Neural cell (in vitro differentiated cells): ENCODE data around the gene P2RY6. TPM values are rescaled to one million over a fixed set of nuclear protein-coding genes. Genes with fewer than 3 reads are reported as not detected.

ENCODE experiments used
- H2AFZ ChIP-seq: fragments of 200-600, 300-800 bp; sonication (generic), shearing (Covaris generic); 2 replicates; pipeline ENCODE4 v1.6.0; 2014; ENCODE audit warnings: low read depth, mild to moderate bottlenecking, antibody characterized with exemption, low read length, moderate library complexity
- H3F3A ChIP-seq: fragments of 200-600 bp; shearing (Covaris generic); 2 replicates; pipeline ENCODE4 v1.6.1; 2016; ENCODE audit warnings: mild to moderate bottlenecking, moderate library complexity, mixed read lengths, antibody characterized with exemption, low read length; ENCODE audit not compliant: insufficient read depth, poor library complexity, severe bottlenecking
- H3K27ac ChIP-seq: fragments of 200-600, 300-800 bp; sonication (generic), shearing (Covaris generic); 2 replicates; pipeline ENCODE4 v1.5.1; 2014; ENCODE audit warnings: mild to moderate bottlenecking, low read length, moderate library complexity
- H3K27me3 ChIP-seq: fragments of 300-800, 200-600 bp; sonication (generic), shearing (Covaris generic); 2 replicates; pipeline ENCODE4 v1.6.0; 2014; ENCODE audit warnings: mild to moderate bottlenecking, low read depth, low read length, moderate library complexity; ENCODE audit not compliant: insufficient read depth
- H3K36me3 ChIP-seq: fragments of 300-800, 200-600 bp; sonication (generic), shearing (Covaris generic); 2 replicates; pipeline ENCODE4 v1.5.1; 2014; ENCODE audit warnings: mild to moderate bottlenecking, antibody characterized with exemption, low read length, moderate library complexity; ENCODE audit not compliant: insufficient read depth
- H3K4me2 ChIP-seq: fragments of 300-800, 200-600 bp; sonication (generic), shearing (Covaris generic); 2 replicates; pipeline ENCODE4 v1.6.0; 2014; ENCODE audit warnings: mild to moderate bottlenecking, low read length
- H3K4me3 ChIP-seq: fragments of 300-800, 200-600 bp; sonication (generic), shearing (Covaris generic); 2 replicates; pipeline ENCODE4 v1.5.1; 2014; ENCODE audit warnings: mild to moderate bottlenecking, low read length, moderate library complexity
- H3K79me2 ChIP-seq: fragments of 200-600 bp; shearing (Covaris generic); replicated peaks from 2 replicates; pipeline ENCODE4 v1.6.0; 2014; ENCODE audit warnings: mild to moderate bottlenecking, low read length, moderate library complexity; ENCODE audit not compliant: insufficient read depth
- H3K9ac ChIP-seq: fragments of 300-800, 200-600 bp; sonication (generic), shearing (Covaris generic); 2 replicates; pipeline ENCODE4 v1.6.1; 2016; ENCODE audit warnings: mild to moderate bottlenecking, low read length, mixed read lengths
- H3K9me2 ChIP-seq: fragments of 200-600 bp; shearing (Covaris generic); 2 replicates; pipeline ENCODE4 v1.6.1; 2016; ENCODE audit warnings: mild to moderate bottlenecking, low read length, mixed read lengths; ENCODE audit not compliant: insufficient read depth
- H3K9me3 ChIP-seq: fragments of 200-600, 300-800 bp; sonication (generic), shearing (Covaris generic); 2 replicates; pipeline ENCODE4 v1.6.1; 2016; ENCODE audit warnings: mild to moderate bottlenecking, mixed run types, low read length, moderate library complexity, mixed read lengths
- H4K20me1 ChIP-seq: fragments of 200-600 bp; shearing (Covaris generic); 2 replicates; pipeline ENCODE4 v1.6.1; 2016; ENCODE audit warnings: mild to moderate bottlenecking, mixed run types; ENCODE audit not compliant: insufficient read depth
- CTCF ChIP-seq: fragments of 450-650 bp; IDR thresholded peaks from 2 replicates; pipeline ENCODE4 v1.5.1; 2014; ENCODE audit warnings: antibody characterized with exemption, mild to moderate bottlenecking, moderate library complexity; ENCODE audit not compliant: poor library complexity, severe bottlenecking
- EP300 ChIP-seq: fragments of 450-650 bp; conservative IDR thresholded peaks from 2 replicates; pipeline ENCODE4 v1.6.1; 2014; ENCODE audit warnings: antibody characterized with exemption, mild to moderate bottlenecking, moderate library complexity; ENCODE audit not compliant: poor library complexity, severe bottlenecking
- EZH2 ChIP-seq: fragments of 200-600, 300-800 bp; shearing (Covaris generic), sonication (generic); IDR thresholded peaks from 2 replicates; pipeline ENCODE4 v1.6.1; 2014; ENCODE audit warnings: antibody characterized with exemption, low read length, borderline replicate concordance, mild to moderate bottlenecking; ENCODE audit not compliant: insufficient read depth, poor library complexity, severe bottlenecking
- MXI1 ChIP-seq: fragments of 450-650 bp; conservative IDR thresholded peaks from 2 replicates; pipeline ENCODE4 v1.6.1; 2014; ENCODE audit warnings: antibody characterized with exemption, mild to moderate bottlenecking; ENCODE audit not compliant: poor library complexity, severe bottlenecking
- POLR2AphosphoS5 ChIP-seq: IDR thresholded peaks from 2 replicates; pipeline ENCODE4 v1.6.1; 2012
- RAD21 ChIP-seq: fragments of 450-650 bp; conservative IDR thresholded peaks from 2 replicates; pipeline ENCODE4 v1.6.1; 2014; ENCODE audit warnings: antibody characterized with exemption, mild to moderate bottlenecking, moderate library complexity
- SMC3 ChIP-seq: fragments of 450-650 bp; conservative IDR thresholded peaks from 2 replicates; pipeline ENCODE4 v1.6.1; 2014; ENCODE audit warnings: antibody characterized with exemption, mild to moderate bottlenecking, moderate library complexity; ENCODE audit not compliant: poor library complexity
- TAF1 ChIP-seq: IDR thresholded peaks from 2 replicates; pipeline ENCODE4 v1.6.1; 2012; ENCODE audit warnings: low read depth
- polyA plus RNA-seq: library from polyadenylated mRNA; depleted of rRNA; stranded (reverse); fragments of >200 nt; gene quantifications from 2 replicates; pipeline ENCODE4 v1.2.3, GENCODE V29; 2014
- TF ChIP-seq, protein P1 (sequence below): IDR thresholded peaks from 2 replicates; pipeline ENCODE4 v1.6.1; 2012; ENCODE audit warnings: borderline replicate concordance

P2RY6 gene
- polyA plus RNA-seq, 1 donor from 2014 or later: not detected

DNA sequence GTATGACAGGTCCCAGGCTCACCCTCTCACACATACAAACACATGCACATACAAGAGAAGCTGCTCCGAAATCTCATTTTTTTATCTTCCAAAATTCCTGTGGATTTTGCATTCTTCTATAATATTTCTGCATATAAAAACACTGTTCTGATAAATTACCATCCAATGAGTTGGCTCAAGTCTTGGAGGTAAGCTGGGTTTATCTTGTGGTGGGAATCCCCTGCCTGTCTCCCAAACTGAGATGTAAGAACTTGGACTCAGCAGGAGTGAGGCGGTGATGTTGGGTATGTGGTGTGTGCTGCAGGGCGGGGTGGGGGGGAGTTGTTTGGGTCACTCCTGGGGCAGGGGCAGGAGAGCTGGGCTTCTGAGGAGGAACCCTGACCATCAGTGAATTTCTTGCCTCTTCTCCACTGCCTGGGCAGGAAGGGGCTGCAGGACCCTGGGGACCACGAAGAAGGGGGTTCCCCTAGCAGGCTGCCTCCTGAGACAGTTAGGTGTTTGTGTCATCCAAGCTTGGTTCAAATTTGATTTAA, 6.8 kb upstream of the P2RY6 start:
- H3K9me2 ChIP-seq: no peaks in the 10 kb centered on the region
- H3K27me3 ChIP-seq: peaks cover 4% of the 10 kb centered on the region
- H3K4me2 ChIP-seq: no peak overlapping the region
- no peaks in the 10 kb centered on the region for H3K79me2 ChIP-seq
- no peak overlapping the region for H3K9ac ChIP-seq
- TF ChIP-seq, protein P1, sequence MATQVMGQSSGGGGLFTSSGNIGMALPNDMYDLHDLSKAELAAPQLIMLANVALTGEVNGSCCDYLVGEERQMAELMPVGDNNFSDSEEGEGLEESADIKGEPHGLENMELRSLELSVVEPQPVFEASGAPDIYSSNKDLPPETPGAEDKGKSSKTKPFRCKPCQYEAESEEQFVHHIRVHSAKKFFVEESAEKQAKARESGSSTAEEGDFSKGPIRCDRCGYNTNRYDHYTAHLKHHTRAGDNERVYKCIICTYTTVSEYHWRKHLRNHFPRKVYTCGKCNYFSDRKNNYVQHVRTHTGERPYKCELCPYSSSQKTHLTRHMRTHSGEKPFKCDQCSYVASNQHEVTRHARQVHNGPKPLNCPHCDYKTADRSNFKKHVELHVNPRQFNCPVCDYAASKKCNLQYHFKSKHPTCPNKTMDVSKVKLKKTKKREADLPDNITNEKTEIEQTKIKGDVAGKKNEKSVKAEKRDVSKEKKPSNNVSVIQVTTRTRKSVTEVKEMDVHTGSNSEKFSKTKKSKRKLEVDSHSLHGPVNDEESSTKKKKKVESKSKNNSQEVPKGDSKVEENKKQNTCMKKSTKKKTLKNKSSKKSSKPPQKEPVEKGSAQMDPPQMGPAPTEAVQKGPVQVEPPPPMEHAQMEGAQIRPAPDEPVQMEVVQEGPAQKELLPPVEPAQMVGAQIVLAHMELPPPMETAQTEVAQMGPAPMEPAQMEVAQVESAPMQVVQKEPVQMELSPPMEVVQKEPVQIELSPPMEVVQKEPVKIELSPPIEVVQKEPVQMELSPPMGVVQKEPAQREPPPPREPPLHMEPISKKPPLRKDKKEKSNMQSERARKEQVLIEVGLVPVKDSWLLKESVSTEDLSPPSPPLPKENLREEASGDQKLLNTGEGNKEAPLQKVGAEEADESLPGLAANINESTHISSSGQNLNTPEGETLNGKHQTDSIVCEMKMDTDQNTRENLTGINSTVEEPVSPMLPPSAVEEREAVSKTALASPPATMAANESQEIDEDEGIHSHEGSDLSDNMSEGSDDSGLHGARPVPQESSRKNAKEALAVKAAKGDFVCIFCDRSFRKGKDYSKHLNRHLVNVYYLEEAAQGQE: no peak
- no peak for TF ChIP-seq TAF1
- TF ChIP-seq EZH2: no peak
- TF ChIP-seq MXI1: no peak
- no peak for TF ChIP-seq RAD21
- no peak for TF ChIP-seq EP300
- H3K36me3 ChIP-seq: no peaks in the 10 kb centered on the region
- H3K9me3 ChIP-seq: no peaks in the 10 kb centered on the region
- H3K27ac ChIP-seq: no peak overlapping the region
- H4K20me1 ChIP-seq: no peaks in the 10 kb centered on the region
- H3F3A ChIP-seq: no peaks in the 10 kb centered on the region
- no peak overlapping the region for H2AFZ ChIP-seq
- no peak overlapping the region for H3K4me3 ChIP-seq

- Histone ChIP-seq H3K4me3 (no peak overlapping the region), H2AFZ (no peak overlapping the region), H3K4me2 (no peak overlapping the region)
These were observed 6.1 kb upstream of the P2RY6 start for GRCh38 chr11:73265853-73266645.

More at GRCh38 chr11:73265853-73266645, 6.1 kb upstream of the P2RY6 start:
- Histone ChIP-seq H3F3A (no peaks in the 10 kb centered on the region), H3K9me2 (no peaks in the 10 kb centered on the region), H3K9me3 (no peaks in the 10 kb centered on the region), H3K27ac (no peak overlapping the region), H4K20me1 (no peaks in the 10 kb centered on the region), H3K36me3 (no peaks in the 10 kb centered on the region), H3K27me3 (peaks cover 4% of the 10 kb centered on the region), H3K9ac (no peak overlapping the region), H3K79me2 (no peaks in the 10 kb centered on the region)
- no peak for TF ChIP-seq SMC3
- TF ChIP-seq MXI1: no peak
- TF ChIP-seq, protein P1: no peak
- no peak for TF ChIP-seq EZH2
- TF ChIP-seq RAD21: no peak
- no peak for TF ChIP-seq TAF1
- no peak for TF ChIP-seq CTCF
- TF ChIP-seq POLR2AphosphoS5: no peak
- TF ChIP-seq EP300: no peak
